Panc1 (cell line): Measurements from ENCODE around the gene XKR8.

Experiments used
- CTCF ChIP-seq: fragments of 450-650 bp; IDR thresholded peaks from 2 replicates; pipeline ENCODE4 v1.5.1; 2017; ENCODE audit warnings: mild to moderate bottlenecking
- POLR2AphosphoS5 ChIP-seq: IDR thresholded peaks from 2 replicates; pipeline ENCODE4 v1.6.1; 2012; ENCODE audit warnings: mild to moderate bottlenecking, low read depth, low read length, moderate library complexity
- SIN3A ChIP-seq: IDR thresholded peaks from 2 replicates; pipeline ENCODE4 v1.6.1; 2012; ENCODE audit warnings: low read depth, mild to moderate bottlenecking, low read length, moderate library complexity, borderline replicate concordance; ENCODE audit not compliant: insufficient read depth
- TF ChIP-seq, protein P1 (sequence below), 2 experiments: IDR thresholded peaks; 2 replicates each; pipeline ENCODE4 v1.6.1; 2011 to 2012; ENCODE audit warnings: low read depth in 2 of 2, control low read depth in 1 of 2, low read length in 1 of 2, mild to moderate bottlenecking in 1 of 2, moderate library complexity in 1 of 2; ENCODE audit not compliant: insufficient read depth in 1 of 2

GRCh38 chr1:27972141-27972540 lies 12.4 kb downstream of the XKR8 start:
- TF ChIP-seq POLR2AphosphoS5 (no peak), CTCF (no peak), SIN3A (no peak)
- TF ChIP-seq, protein P1, sequence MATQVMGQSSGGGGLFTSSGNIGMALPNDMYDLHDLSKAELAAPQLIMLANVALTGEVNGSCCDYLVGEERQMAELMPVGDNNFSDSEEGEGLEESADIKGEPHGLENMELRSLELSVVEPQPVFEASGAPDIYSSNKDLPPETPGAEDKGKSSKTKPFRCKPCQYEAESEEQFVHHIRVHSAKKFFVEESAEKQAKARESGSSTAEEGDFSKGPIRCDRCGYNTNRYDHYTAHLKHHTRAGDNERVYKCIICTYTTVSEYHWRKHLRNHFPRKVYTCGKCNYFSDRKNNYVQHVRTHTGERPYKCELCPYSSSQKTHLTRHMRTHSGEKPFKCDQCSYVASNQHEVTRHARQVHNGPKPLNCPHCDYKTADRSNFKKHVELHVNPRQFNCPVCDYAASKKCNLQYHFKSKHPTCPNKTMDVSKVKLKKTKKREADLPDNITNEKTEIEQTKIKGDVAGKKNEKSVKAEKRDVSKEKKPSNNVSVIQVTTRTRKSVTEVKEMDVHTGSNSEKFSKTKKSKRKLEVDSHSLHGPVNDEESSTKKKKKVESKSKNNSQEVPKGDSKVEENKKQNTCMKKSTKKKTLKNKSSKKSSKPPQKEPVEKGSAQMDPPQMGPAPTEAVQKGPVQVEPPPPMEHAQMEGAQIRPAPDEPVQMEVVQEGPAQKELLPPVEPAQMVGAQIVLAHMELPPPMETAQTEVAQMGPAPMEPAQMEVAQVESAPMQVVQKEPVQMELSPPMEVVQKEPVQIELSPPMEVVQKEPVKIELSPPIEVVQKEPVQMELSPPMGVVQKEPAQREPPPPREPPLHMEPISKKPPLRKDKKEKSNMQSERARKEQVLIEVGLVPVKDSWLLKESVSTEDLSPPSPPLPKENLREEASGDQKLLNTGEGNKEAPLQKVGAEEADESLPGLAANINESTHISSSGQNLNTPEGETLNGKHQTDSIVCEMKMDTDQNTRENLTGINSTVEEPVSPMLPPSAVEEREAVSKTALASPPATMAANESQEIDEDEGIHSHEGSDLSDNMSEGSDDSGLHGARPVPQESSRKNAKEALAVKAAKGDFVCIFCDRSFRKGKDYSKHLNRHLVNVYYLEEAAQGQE (IDR thresholded peaks at IDR 0.05; ENCODE audit: insufficient read depth in 1 of 2, low read depth in 2 of 2, low read length in 1 of 2): no peak
